B cell (primary cell): ENCODE data around the gene PAQR7. TPM values are rescaled to one million over a fixed set of nuclear protein-coding genes. Genes with fewer than 3 reads are reported as not detected.

Experiments used
- ATAC-seq: fragments of 200-7000 bp; cut with Tn5 transposase; one replicate; pipeline ENCODE4 v1.10.0; 2021; ENCODE audit warnings: low read depth, mild to moderate bottlenecking, moderate number of reproducible peaks, moderate library complexity
- CTCF ChIA-PET: fragments of 350-600 bp; sonication (Branson Sonifier 250); formaldehyde crosslinking; loops from one replicate; lab custom pipeline; 2021; ENCODE audit warnings: antibody characterized with exemption, inconsistent platforms; lab: Charles Lee
- POLR2A ChIA-PET: fragments of 350-600 bp; sonication (Branson Sonifier 250); formaldehyde crosslinking; loops from one replicate; lab custom pipeline; 2021; ENCODE audit warnings: antibody characterized with exemption; lab: Charles Lee
- DNase-seq: peaks from one replicate; pipeline ENCODE4 v3.0.0; 2013
- H2AFZ ChIP-seq: 2 replicates; pipeline ENCODE4 v1.6.1; 2012; ENCODE audit warnings: mild to moderate bottlenecking, low read depth, low read length; ENCODE audit not compliant: insufficient read depth, poor library complexity, severe bottlenecking
- H3K27ac ChIP-seq, 2 donors: 1 replicate in 1 of 2; 2 replicates in 1 of 2; pipeline ENCODE4 v1.5.1; 2012 to 2013; ENCODE audit warnings: low read length in 2 of 2, mild to moderate bottlenecking in 2 of 2, moderate library complexity in 1 of 2
- H3K27me3 ChIP-seq, 4 experiments: fragments of 200-600 bp in 1 of 4; sonication (generic) in 1 of 4; replicated peaks in 1 of 4; 1 replicate in 2 of 4; 2 replicates in 2 of 4; pipeline versions ENCODE4 v1.6.1 to v1.7.0; 2013 to 2016; ENCODE audit warnings: low read length in 3 of 4, mild to moderate bottlenecking in 2 of 4, mixed read lengths in 1 of 4, moderate library complexity in 1 of 4; ENCODE audit not compliant: insufficient read depth in 4 of 4, control insufficient read depth in 3 of 4; ENCODE audit errors: control extremely low read depth in 1 of 4
- H3K36me3 ChIP-seq, 2 experiments: replicated peaks in 1 of 2; 1 replicate in 1 of 2; 2 replicates in 1 of 2; pipeline versions ENCODE4 v1.6.1 to v1.7.1; 2013; ENCODE audit warnings: low read length in 1 of 2; ENCODE audit not compliant: insufficient read depth in 2 of 2, control insufficient read depth in 1 of 2; ENCODE audit errors: control extremely low read depth in 1 of 2, extremely low read depth in 1 of 2
- H3K4me1 ChIP-seq, 2 donors: fragments of 200-600 bp in 1 of 2; sonication (generic) in 1 of 2; 1 replicate in 1 of 2; 2 replicates in 1 of 2; pipeline versions ENCODE4 v1.5.1 to v1.6.1; 2013 to 2017; ENCODE audit warnings: low read length in 2 of 2; ENCODE audit not compliant: control insufficient read depth in 2 of 2, insufficient read depth in 2 of 2
- H3K4me2 ChIP-seq: replicated peaks from 2 replicates; pipeline ENCODE3; 2012; ENCODE audit warnings: mild to moderate bottlenecking, low read depth, low read length; ENCODE audit not compliant: poor library complexity, severe bottlenecking
- H3K4me3 ChIP-seq, 5 experiments: fragments of 200-600 bp in 1 of 5; sonication (generic) in 1 of 5; 1 replicate in 3 of 5; 2 replicates in 2 of 5; pipeline versions ENCODE4 v1.5.1 to v1.7.0; 2011 to 2016; ENCODE audit warnings: low read length in 4 of 5, mild to moderate bottlenecking in 4 of 5, low read depth in 2 of 5, control low read depth in 1 of 5, moderate library complexity in 1 of 5; ENCODE audit not compliant: insufficient read depth in 1 of 5; ENCODE audit errors: control extremely low read depth in 1 of 5, extremely low read depth in 1 of 5
- H3K79me2 ChIP-seq: fragments of 200-600 bp; sonication (generic); one replicate; pipeline ENCODE4 v1.6.0; 2016; ENCODE audit warnings: low read length; ENCODE audit not compliant: control insufficient read depth, insufficient read depth
- H3K9ac ChIP-seq: fragments of 200-600 bp; sonication (generic); 2 replicates; pipeline ENCODE4 v1.6.1; 2017; ENCODE audit warnings: mild to moderate bottlenecking, low read length, moderate library complexity
- H3K9me3 ChIP-seq, 3 donors: one replicate each; pipeline versions ENCODE4 v1.6.1 to v1.7.1; 2013; ENCODE audit warnings: low read length in 2 of 3; ENCODE audit not compliant: control insufficient read depth in 2 of 3, insufficient read depth in 1 of 3; ENCODE audit errors: control extremely low read depth in 1 of 3
- H4K20me1 ChIP-seq: 2 replicates; pipeline ENCODE4 v1.6.0; 2012; ENCODE audit warnings: mild to moderate bottlenecking, low read length; ENCODE audit not compliant: insufficient read depth, control insufficient read depth, poor library complexity, severe bottlenecking
- H3K27ac Mint-ChIP-seq: one replicate; pipeline ENCODE4 v1.8.0; 2021; ENCODE audit warnings: mixed read lengths
- H3K27me3 Mint-ChIP-seq: one replicate; pipeline ENCODE4 v1.8.0; 2021; ENCODE audit warnings: mixed read lengths
- H3K4me1 Mint-ChIP-seq: one replicate; pipeline ENCODE4 v1.8.0; 2021; ENCODE audit warnings: mixed read lengths
- H3K4me3 Mint-ChIP-seq: one replicate; pipeline ENCODE4 v1.8.0; 2021; ENCODE audit warnings: mixed read lengths
- H3K9me3 Mint-ChIP-seq: one replicate; pipeline ENCODE4 v1.8.0; 2022; ENCODE audit warnings: mixed read lengths; ENCODE audit not compliant: insufficient read depth
- EZH2 ChIP-seq: IDR thresholded peaks from 2 replicates; pipeline ENCODE4 v1.6.1; 2012; ENCODE audit warnings: borderline replicate concordance, low read depth, mild to moderate bottlenecking, moderate library complexity, low read length; ENCODE audit not compliant: insufficient read depth, poor library complexity, severe bottlenecking
- WGBS: methylation state at CpG from one replicate; pipeline ENCODE4 v1.1.5; 2013; ENCODE audit warnings: missing lambda C conversion rate; ENCODE audit not compliant: insufficient coverage; 5-methylcytosine and 5-hydroxymethylcytosine counted together
- intact Hi-C: fragments of 100-400 bp; cut with micrococcal nuclease; formaldehyde crosslinking; loops from one replicate; pipeline ENCODE4 v1.10.0; 2022
- polyA plus RNA-seq: library from polyadenylated mRNA; depleted of rRNA; stranded (reverse); fragments of >200 nt; gene quantifications from 2 replicates; pipeline ENCODE4 v1.2.3, GENCODE V29; 2012
- total RNA-seq, 2 donors: library from RNA; stranded (reverse); fragments of 120-200 nt in 1 of 2; gene quantifications; 1 replicate in 1 of 2; 2 replicates in 1 of 2; pipeline versions ENCODE4 v1.2.3 to v1.2.4, GENCODE V29; 2013 to 2022
- TF ChIP-seq, protein P1 (sequence below): fragments of 200-600 bp; IDR thresholded peaks from one replicate; pipeline ENCODE4 v1.8.0; 2022; ENCODE audit warnings: antibody characterized with exemption, mild to moderate bottlenecking

Gene PAQR7
- total and polyA plus RNA-seq, 2 donors (not counting 1 experiment from before 2014, with no cell fraction given), result 4.2 to 5.5 TPM

DNA sequence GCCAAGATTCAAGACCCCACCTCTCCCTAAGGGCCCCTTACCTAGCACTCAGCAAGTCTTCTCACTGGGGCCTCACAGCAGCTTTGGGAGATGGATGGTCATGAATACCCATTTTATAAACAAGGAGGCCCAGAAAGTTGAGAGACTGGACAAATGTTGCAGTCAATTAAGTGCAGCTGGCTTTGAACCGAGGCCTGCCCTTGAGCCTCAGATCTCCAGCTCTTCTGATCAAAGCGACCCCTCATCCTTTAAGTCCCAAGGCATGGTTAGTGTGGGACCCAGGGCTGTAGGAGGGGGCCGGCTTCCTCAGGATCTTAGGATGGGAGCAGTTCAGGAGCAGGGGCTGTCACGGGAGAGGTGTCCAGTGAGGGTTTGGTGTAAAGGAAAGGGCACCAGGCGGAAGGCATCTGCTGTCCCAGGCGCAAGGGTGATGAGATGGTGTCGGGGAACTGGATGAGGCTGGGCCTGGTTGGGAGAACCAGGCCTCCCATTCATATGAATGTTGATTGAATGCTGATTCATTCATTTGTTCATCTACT is 60.9 kb downstream of the PAQR7 start:
- no peak overlapping the region for H2AFZ ChIP-seq
- TF ChIP-seq, protein P1, sequence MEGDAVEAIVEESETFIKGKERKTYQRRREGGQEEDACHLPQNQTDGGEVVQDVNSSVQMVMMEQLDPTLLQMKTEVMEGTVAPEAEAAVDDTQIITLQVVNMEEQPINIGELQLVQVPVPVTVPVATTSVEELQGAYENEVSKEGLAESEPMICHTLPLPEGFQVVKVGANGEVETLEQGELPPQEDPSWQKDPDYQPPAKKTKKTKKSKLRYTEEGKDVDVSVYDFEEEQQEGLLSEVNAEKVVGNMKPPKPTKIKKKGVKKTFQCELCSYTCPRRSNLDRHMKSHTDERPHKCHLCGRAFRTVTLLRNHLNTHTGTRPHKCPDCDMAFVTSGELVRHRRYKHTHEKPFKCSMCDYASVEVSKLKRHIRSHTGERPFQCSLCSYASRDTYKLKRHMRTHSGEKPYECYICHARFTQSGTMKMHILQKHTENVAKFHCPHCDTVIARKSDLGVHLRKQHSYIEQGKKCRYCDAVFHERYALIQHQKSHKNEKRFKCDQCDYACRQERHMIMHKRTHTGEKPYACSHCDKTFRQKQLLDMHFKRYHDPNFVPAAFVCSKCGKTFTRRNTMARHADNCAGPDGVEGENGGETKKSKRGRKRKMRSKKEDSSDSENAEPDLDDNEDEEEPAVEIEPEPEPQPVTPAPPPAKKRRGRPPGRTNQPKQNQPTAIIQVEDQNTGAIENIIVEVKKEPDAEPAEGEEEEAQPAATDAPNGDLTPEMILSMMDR, result no peak
- TF ChIP-seq EZH2, result no peak
- no peaks in the 10 kb centered on the region for H3K9me3 Mint-ChIP-seq
- peaks cover 0 to 3% of the 10 kb centered on the region in 2 experiments for H3K36me3 ChIP-seq
- H3K4me3 Mint-ChIP-seq, result no peak overlapping the region
- CTCF ChIA-PET, result interaction anchor here (0.5 to 1.1 kb wide), 4 partner anchors 11 to 609 kb away, joined by 3 to 4 read pairs (median 3); no protein-coding TSS in a partner anchor
- H3K27me3 Mint-ChIP-seq, result no peaks in the 10 kb centered on the region
- DNase-seq (no peak), ATAC-seq (no peak)
- 96% methylated on average over 7 of the region's 7 CpGs for WGBS
- no peak overlapping the region for H3K4me3 ChIP-seq
- H3K4me2 ChIP-seq, result no peak overlapping the region
- H3K9me3 ChIP-seq, result no peaks in the 10 kb centered on the region
- H3K27ac ChIP-seq, result no peak overlapping the region
- no peak overlapping the region for H3K9ac ChIP-seq
- no peaks in the 10 kb centered on the region for H3K79me2 ChIP-seq
- intact Hi-C loops, result loop anchor here (5.0 to 10.0 kb wide), 2 partner anchors 412 to 570 kb away; partner anchors contain the start of gene RSRP1
- H4K20me1 ChIP-seq, result no peaks in the 10 kb centered on the region
- no peaks in the 10 kb centered on the region for H3K27me3 ChIP-seq
- no peak overlapping the region for H3K27ac Mint-ChIP-seq
- POLR2A ChIA-PET, result no interaction called here
- peaks cover 16 to 25% of the 10 kb centered on the region in 2 donors for H3K4me1 ChIP-seq
- peaks cover 23% of the 10 kb centered on the region for H3K4me1 Mint-ChIP-seq

DNA sequence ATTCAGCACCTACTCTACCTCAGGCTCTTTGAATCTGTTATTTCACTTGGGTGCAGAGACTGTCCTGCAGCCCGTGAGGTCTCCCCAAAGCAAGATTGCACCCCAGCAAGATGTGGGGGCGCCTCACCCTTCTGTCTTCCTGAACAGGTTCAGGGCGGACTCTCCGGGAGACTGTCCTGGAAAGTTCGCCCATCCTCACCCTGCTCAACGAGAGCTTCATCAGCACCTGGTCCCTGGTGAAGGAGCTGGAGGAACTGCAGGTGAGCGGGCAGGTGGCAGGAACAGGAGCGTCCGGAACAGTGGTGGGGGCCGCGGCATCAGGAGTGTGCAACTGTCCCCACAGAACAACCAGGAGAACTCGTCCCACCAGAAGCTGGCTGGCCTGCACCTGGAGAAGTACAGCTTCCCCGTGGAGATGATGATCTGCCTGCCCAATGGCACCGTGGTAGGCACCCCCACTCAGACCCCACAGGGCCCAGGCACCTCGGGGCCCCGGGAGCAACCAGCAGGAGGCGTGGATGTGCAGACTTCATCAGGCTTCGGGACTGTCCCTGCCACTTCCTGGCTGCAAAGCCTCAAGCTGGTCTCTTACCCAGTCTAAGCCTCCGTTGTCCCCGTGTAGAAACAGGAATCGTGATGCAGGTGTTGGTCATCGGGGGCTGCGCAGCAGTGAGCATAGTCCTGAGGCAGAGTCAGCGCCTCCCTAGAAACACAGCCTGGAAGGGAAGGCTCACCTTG is 61.6 kb downstream of the PAQR7 start:
- Mint-ChIP-seq H3K27ac (no peak overlapping the region), H3K27me3 (no peaks in the 10 kb centered on the region), H3K4me3 (no peak overlapping the region), H3K9me3 (no peaks in the 10 kb centered on the region), H3K4me1 (peaks cover 23% of the 10 kb centered on the region)
- Histone ChIP-seq H3K4me3 (no peak overlapping the region), H3K36me3 (peaks cover 0 to 3% of the 10 kb centered on the region in 2 experiments), H3K4me1 (peaks cover 12 to 25% of the 10 kb centered on the region in 2 donors), H3K4me2 (no peak overlapping the region), H2AFZ (no peak overlapping the region), H4K20me1 (no peaks in the 10 kb centered on the region), H3K9ac (no peak overlapping the region), H3K27ac (no peak overlapping the region), H3K9me3 (no peaks in the 10 kb centered on the region), H3K27me3 (no peaks in the 10 kb centered on the region), H3K79me2 (no peaks in the 10 kb centered on the region)
- ATAC-seq (no peak), DNase-seq (no peak)
- TF ChIP-seq, protein P1, result no peak
- 90% methylated on average over 24 of the region's 24 CpGs for WGBS
- CTCF ChIA-PET, result interaction anchor here (0.5 to 1.1 kb wide), 3 partner anchors 12 to 609 kb away, joined by 3 to 4 read pairs (median 3); no protein-coding TSS in a partner anchor
- POLR2A ChIA-PET, result no interaction called here
- intact Hi-C loops, result loop anchor here (5.0 to 10.0 kb wide), 2 partner anchors 412 to 569 kb away; partner anchors contain the start of gene RSRP1
